ENCODE measurements around the gene MAU2. TPM values are rescaled to one million over a fixed set of nuclear protein-coding genes. Genes with fewer than 3 reads are reported as not detected.

MAU2 gene
- total and polyA plus RNA-seq, 2 of the 13 experiments (the other 11 are each of a cell fraction or from before 2014, with no cell fraction given): 16.8 to 33.8 TPM

DNA sequence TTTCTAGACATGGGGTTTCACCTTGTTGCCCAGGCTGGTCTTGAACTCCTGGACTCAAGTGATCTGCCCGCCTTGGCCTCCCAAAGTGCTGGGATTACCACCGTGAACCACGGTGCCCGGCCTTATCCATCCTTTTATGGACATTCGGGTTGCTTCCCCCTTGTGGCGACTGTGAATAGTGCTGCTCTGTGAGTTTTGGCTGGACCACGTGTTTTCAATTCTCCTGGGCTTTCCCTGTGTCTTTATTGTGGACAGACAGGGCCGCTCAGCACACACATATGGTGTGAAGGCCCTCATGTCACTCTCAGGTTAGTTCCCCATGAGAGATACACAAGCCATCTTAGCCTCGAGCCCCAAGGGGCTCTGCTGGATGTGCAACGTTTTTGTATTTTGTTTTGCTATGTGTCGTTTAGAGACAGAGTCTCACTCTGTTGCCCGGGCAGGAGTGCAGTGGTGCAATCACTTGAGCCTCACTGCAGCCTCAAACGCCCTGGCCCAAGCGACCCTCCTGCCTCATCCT lies 40.5 kb downstream of the MAU2 start (continued):
- no peak for TF ChIP-seq ADNP (CRISPR knock-in tag; IDR thresholded peaks at IDR 0.05)
- TF ChIP-seq PHF5A (CRISPR knock-in tag; IDR thresholded peaks at IDR 0.05; ENCODE audit: low read depth, unreplicated experiment): no peak
- TF ChIP-seq SP4 (CRISPR knock-in tag; IDR thresholded peaks at IDR 0.05): 0 out of 2 replicates have a peak, but pooled peaks have one; percentile 29
- no peak for TF ChIP-seq WIZ (CRISPR knock-in tag; IDR thresholded peaks at IDR 0.05)
- no peak for TF ChIP-seq NFIC (IDR thresholded peaks at IDR 0.05; ENCODE audit: low read length)
- TF ChIP-seq TOE1 (CRISPR knock-in tag; IDR thresholded peaks at IDR 0.05): no peak
- TF ChIP-seq, protein P1, sequence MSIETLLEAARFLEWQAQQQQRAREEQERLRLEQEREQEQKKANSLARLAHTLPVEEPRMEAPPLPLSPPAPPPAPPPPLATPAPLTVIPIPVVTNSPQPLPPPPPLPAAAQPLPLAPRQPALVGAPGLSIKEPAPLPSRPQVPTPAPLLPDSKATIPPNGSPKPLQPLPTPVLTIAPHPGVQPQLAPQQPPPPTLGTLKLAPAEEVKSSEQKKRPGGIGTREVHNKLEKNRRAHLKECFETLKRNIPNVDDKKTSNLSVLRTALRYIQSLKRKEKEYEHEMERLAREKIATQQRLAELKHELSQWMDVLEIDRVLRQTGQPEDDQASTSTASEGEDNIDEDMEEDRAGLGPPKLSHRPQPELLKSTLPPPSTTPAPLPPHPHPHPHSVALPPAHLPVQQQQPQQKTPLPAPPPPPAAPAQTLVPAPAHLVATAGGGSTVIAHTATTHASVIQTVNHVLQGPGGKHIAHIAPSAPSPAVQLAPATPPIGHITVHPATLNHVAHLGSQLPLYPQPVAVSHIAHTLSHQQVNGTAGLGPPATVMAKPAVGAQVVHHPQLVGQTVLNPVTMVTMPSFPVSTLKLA (IDR thresholded peaks at IDR 0.05): peak; percentile 68
- no peak for TF ChIP-seq CREBL2 (CRISPR knock-in tag; IDR thresholded peaks at IDR 0.05; ENCODE audit: borderline replicate concordance)
- TF ChIP-seq HDAC6 (IDR thresholded peaks at IDR 0.05; ENCODE audit: low read depth, low read length): no peak
- TF ChIP-seq HNF4G (IDR thresholded peaks at IDR 0.05; ENCODE audit: borderline replicate concordance, low read depth, low read length): no peak
- no peak for TF ChIP-seq HNF4G (CRISPR knock-in tag; IDR thresholded peaks at IDR 0.05; ENCODE audit: borderline replicate concordance, low read depth)
- no peak for TF ChIP-seq TFAP4 (IDR thresholded peaks at IDR 0.05; ENCODE audit: borderline replicate concordance, low read depth)
- TF ChIP-seq KDM5B (CRISPR knock-in tag; IDR thresholded peaks at IDR 0.05; ENCODE audit: borderline replicate concordance): no peak
- no peak for TF ChIP-seq SIN3A (IDR thresholded peaks at IDR 0.05; ENCODE audit: borderline replicate concordance, low read depth, low read length)
- no peak for TF ChIP-seq ZNF879 (CRISPR knock-in tag; IDR thresholded peaks at IDR 0.05)
- no peak for TF ChIP-seq RXRA (CRISPR knock-in tag; IDR thresholded peaks at IDR 0.05)
- TF ChIP-seq ZNF883 (CRISPR knock-in tag; IDR thresholded peaks at IDR 0.05; ENCODE audit: not compliant biosample characterization): no peak
- no peak for TF ChIP-seq HES4 (CRISPR knock-in tag; IDR thresholded peaks at IDR 0.05; ENCODE audit: borderline replicate concordance)
- no peak for TF ChIP-seq NFYB (CRISPR knock-in tag; IDR thresholded peaks at IDR 0.05)
- TF ChIP-seq KAT8 (CRISPR knock-in tag; IDR thresholded peaks at IDR 0.05): peak; percentile 54; the same call in 1 of the 2 replicates
- no peak for TF ChIP-seq RBAK (CRISPR knock-in tag; IDR thresholded peaks at IDR 0.05)
- TF ChIP-seq RELA (CRISPR knock-in tag; IDR thresholded peaks at IDR 0.05): no peak
- no peak for TF ChIP-seq E2F5 (CRISPR knock-in tag; conservative IDR thresholded peaks at IDR 0.05)
- TF ChIP-seq SKI (IDR thresholded peaks at IDR 0.05; ENCODE audit: partially characterized antibody): no peak
- no peak for TF ChIP-seq MZF1 (CRISPR knock-in tag; IDR thresholded peaks at IDR 0.05; ENCODE audit: borderline replicate concordance)
- TF ChIP-seq, protein P2, sequence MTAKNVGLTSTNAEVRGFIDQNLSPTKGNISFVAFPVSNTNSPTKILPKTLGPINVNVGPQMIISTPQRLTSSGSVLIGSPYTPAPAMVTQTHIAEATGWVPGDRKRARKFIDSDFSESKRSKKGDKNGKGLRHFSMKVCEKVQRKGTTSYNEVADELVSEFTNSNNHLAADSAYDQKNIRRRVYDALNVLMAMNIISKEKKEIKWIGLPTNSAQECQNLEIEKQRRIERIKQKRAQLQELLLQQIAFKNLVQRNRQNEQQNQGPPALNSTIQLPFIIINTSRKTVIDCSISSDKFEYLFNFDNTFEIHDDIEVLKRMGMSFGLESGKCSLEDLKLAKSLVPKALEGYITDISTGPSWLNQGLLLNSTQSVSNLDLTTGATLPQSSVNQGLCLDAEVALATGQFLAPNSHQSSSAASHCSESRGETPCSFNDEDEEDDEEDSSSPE (CRISPR knock-in tag; IDR thresholded peaks at IDR 0.05): 0 out of 2 replicates have a peak, but pooled peaks have one; percentile 35
- TF ChIP-seq NFYC (CRISPR knock-in tag; IDR thresholded peaks at IDR 0.05): no peak
- no peak for TF ChIP-seq RARG (CRISPR knock-in tag; IDR thresholded peaks at IDR 0.05; ENCODE audit: low read depth)
- TF ChIP-seq CENPX (CRISPR knock-in tag; IDR thresholded peaks at IDR 0.05): no peak

All from HepG2 (cell line).